H1 (cell line): ENCODE measurements around the gene ARHGEF4. TPM values are rescaled to one million over a fixed set of nuclear protein-coding genes. Genes with fewer than 3 reads are reported as not detected.

Experiments
- CTCF ChIA-PET: fragments of 300-600 bp; sonication (Branson Sonifier 250); formaldehyde crosslinking; loops from one replicate; lab custom pipeline; 2021; ENCODE audit not compliant: partially characterized antibody; lab: Charles Lee
- POLR2A ChIA-PET: fragments of 300-600 bp; sonication (Branson Sonifier 250); formaldehyde crosslinking; loops from one replicate; lab custom pipeline; 2021; ENCODE audit warnings: inconsistent platforms; ENCODE audit not compliant: partially characterized antibody; lab: Charles Lee
- DNase-seq, 2 experiments: peaks; one replicate each; pipeline versions ENCODE4 v3.0.0 to v3.0.0-alpha.2; 2010 to 2022; ENCODE audit warnings: low spot score in 2 of 2, low read depth in 1 of 2, mixed read lengths in 1 of 2
- FAIRE-seq: peaks from 2 replicates; lab custom pipeline; 2011; peaks lifted over from hg19 to GRCh38; lab: Jason Lieb, UNC
- H2AFZ ChIP-seq: 2 replicates; pipeline ENCODE4 v1.8.1; 2012; ENCODE audit warnings: low read length, inconsistent platforms
- H2AK5ac ChIP-seq: 2 replicates; pipeline ENCODE4 v1.6.1; 2013; ENCODE audit warnings: low read depth, low read length
- H2BK120ac ChIP-seq: replicated peaks from 2 replicates; pipeline ENCODE3; 2013; ENCODE audit warnings: low read depth, low read length, inconsistent platforms
- H2BK12ac ChIP-seq: 2 replicates; pipeline ENCODE4 v1.6.1; 2013; ENCODE audit warnings: low read depth, low read length
- H2BK15ac ChIP-seq: 2 replicates; pipeline ENCODE4 v1.6.1; 2013; ENCODE audit warnings: low read length
- H2BK20ac ChIP-seq: 2 replicates; pipeline ENCODE4 v1.6.1; 2013; ENCODE audit warnings: low read length
- H2BK5ac ChIP-seq: 2 replicates; pipeline ENCODE4 v1.6.1; 2013; ENCODE audit warnings: low read depth, low read length
- H3K14ac ChIP-seq: 2 replicates; pipeline ENCODE4 v1.6.1; 2013; ENCODE audit warnings: inconsistent platforms; ENCODE audit not compliant: insufficient read length
- H3K18ac ChIP-seq: 2 replicates; pipeline ENCODE4 v1.6.1; 2013; ENCODE audit warnings: low read length; ENCODE audit errors: extremely low read depth
- H3K23ac ChIP-seq: 2 replicates; pipeline ENCODE4 v1.6.1; 2013; ENCODE audit warnings: inconsistent platforms; ENCODE audit not compliant: insufficient read length
- H3K23me2 ChIP-seq: 2 replicates; pipeline ENCODE4 v1.6.1; 2013; ENCODE audit warnings: low read depth, low read length
- H3K27ac ChIP-seq: 2 replicates; pipeline ENCODE4 v1.6.1; 2011; ENCODE audit warnings: low read depth, low read length, inconsistent platforms
- H3K27me3 ChIP-seq, 4 experiments: replicated peaks in 1 of 4; 1 replicate in 1 of 4; 2 replicates in 3 of 4; pipeline versions ENCODE4 v1.6.1 to v1.8.1; 2011 to 2013; ENCODE audit warnings: low read length in 3 of 4, mild to moderate bottlenecking in 3 of 4, inconsistent platforms in 2 of 4, mixed read lengths in 2 of 4, moderate library complexity in 1 of 4; ENCODE audit not compliant: control insufficient read depth in 3 of 4, insufficient read depth in 3 of 4; ENCODE audit errors: extremely low read depth in 1 of 4
- H3K36me3 ChIP-seq, 4 experiments: 2 replicates each; pipeline versions ENCODE4 v1.6.1 to v1.8.1; 2011 to 2013; ENCODE audit warnings: mild to moderate bottlenecking in 4 of 4, low read length in 3 of 4, moderate library complexity in 2 of 4, control low read depth in 1 of 4, inconsistent platforms in 1 of 4; ENCODE audit not compliant: insufficient read depth in 4 of 4, control insufficient read depth in 2 of 4
- H3K4ac ChIP-seq: replicated peaks from 2 replicates; pipeline ENCODE3; 2013; ENCODE audit warnings: low read length, low read depth, mixed read lengths, inconsistent platforms; ENCODE audit not compliant: insufficient read length
- H3K4me1 ChIP-seq, 4 experiments: replicated peaks in 1 of 4; 1 replicate in 1 of 4; 2 replicates in 3 of 4; pipeline versions ENCODE4 v1.6.1 to v1.8.1; 2011 to 2013; ENCODE audit warnings: low read length in 3 of 4, inconsistent platforms in 2 of 4, mixed read lengths in 1 of 4; ENCODE audit not compliant: insufficient read depth in 4 of 4, control insufficient read depth in 3 of 4
- H3K4me2 ChIP-seq, 2 experiments: 2 replicates each; pipeline versions ENCODE4 v1.6.1 to v1.8.1; 2011 to 2013; ENCODE audit warnings: low read depth in 2 of 2, low read length in 2 of 2, control low read depth in 1 of 2, inconsistent platforms in 1 of 2, mild to moderate bottlenecking in 1 of 2; ENCODE audit not compliant: insufficient read depth in 1 of 2
- H3K4me3 ChIP-seq, 4 experiments: fragments of 200-600, 300-600 bp in 1 of 4; sonication (generic), shearing (Covaris generic), sonication (Bioruptor Twin) in 1 of 4; 2 replicates each; pipeline versions ENCODE4 v1.5.1 to v1.8.1; 2011 to 2016; ENCODE audit warnings: low read length in 4 of 4, low read depth in 3 of 4, control low read depth in 2 of 4, inconsistent platforms in 2 of 4, mild to moderate bottlenecking in 2 of 4, mixed read lengths in 1 of 4, moderate library complexity in 1 of 4; ENCODE audit not compliant: insufficient read depth in 2 of 4; ENCODE audit errors: extremely low read depth in 1 of 4
- H3K56ac ChIP-seq: replicated peaks from 2 replicates; pipeline ENCODE3; 2013; ENCODE audit warnings: low read depth, mild to moderate bottlenecking, mixed read lengths, low read length, inconsistent platforms; ENCODE audit not compliant: insufficient read length
- H3K79me1 ChIP-seq: 2 replicates; pipeline ENCODE4 v1.6.1; 2013; ENCODE audit warnings: low read depth, low read length, control low read depth
- H3K79me2 ChIP-seq, 2 experiments: 2 replicates each; pipeline versions ENCODE4 v1.6.1 to v1.8.1; 2012 to 2013; ENCODE audit warnings: low read length in 2 of 2, mild to moderate bottlenecking in 2 of 2, inconsistent platforms in 1 of 2; ENCODE audit not compliant: insufficient read depth in 2 of 2, control insufficient read depth in 1 of 2
- H3K9ac ChIP-seq, 4 experiments: replicated peaks in 1 of 4; 1 replicate in 1 of 4; 2 replicates in 3 of 4; pipeline versions ENCODE4 v1.6.1 to v1.8.1; 2011 to 2013; ENCODE audit warnings: low read depth in 3 of 4, low read length in 3 of 4, control low read depth in 2 of 4, mild to moderate bottlenecking in 2 of 4, moderate library complexity in 2 of 4, inconsistent platforms in 1 of 4; ENCODE audit errors: extremely low read depth in 1 of 4
- H3K9me3 ChIP-seq, 2 experiments: 2 replicates each; pipeline versions ENCODE4 v1.6.1 to v1.8.1; 2012 to 2013; ENCODE audit warnings: mild to moderate bottlenecking in 2 of 2, moderate library complexity in 2 of 2, control low read depth in 1 of 2, inconsistent platforms in 1 of 2, low read depth in 1 of 2, low read length in 1 of 2, mixed read lengths in 1 of 2; ENCODE audit not compliant: insufficient read depth in 2 of 2
- H4K20me1 ChIP-seq, 2 experiments: replicated peaks in 1 of 2; 2 replicates each; pipeline versions ENCODE3 to v1.8.1; 2011 to 2013; ENCODE audit warnings: inconsistent platforms in 2 of 2, low read length in 2 of 2, mild to moderate bottlenecking in 1 of 2; ENCODE audit not compliant: insufficient read depth in 2 of 2, control insufficient read depth in 1 of 2
- H4K5ac ChIP-seq: 2 replicates; pipeline ENCODE4 v1.6.1; 2013; ENCODE audit warnings: low read length, low read depth, mixed read lengths, inconsistent platforms; ENCODE audit not compliant: insufficient read length
- H4K8ac ChIP-seq: 2 replicates; pipeline ENCODE4 v1.8.0; 2013; ENCODE audit warnings: mild to moderate bottlenecking, moderate library complexity, low read length, inconsistent platforms; ENCODE audit not compliant: insufficient read depth; ENCODE audit errors: extremely low read depth
- H4K91ac ChIP-seq: replicated peaks from 2 replicates; pipeline ENCODE3; 2013; ENCODE audit warnings: low read length, mixed read lengths, inconsistent platforms; ENCODE audit not compliant: insufficient read length
- CBX8 ChIP-seq: fragments of 300-800, 300-1000 bp; sonication (generic); IDR thresholded peaks from 2 replicates; pipeline ENCODE4 v1.7.1; 2016; ENCODE audit warnings: low read depth, low read length, borderline replicate concordance
- CEBPB ChIP-seq: IDR thresholded peaks from 2 replicates; pipeline ENCODE4 v1.6.1; 2012; ENCODE audit warnings: low read depth, low read length
- POLR2A ChIP-seq, 2 experiments: IDR thresholded peaks; 1 replicate in 1 of 2; 2 replicates in 1 of 2; pipeline ENCODE4 v1.6.1; 2011; ENCODE audit warnings: low read depth in 2 of 2, low read length in 2 of 2, mild to moderate bottlenecking in 2 of 2; ENCODE audit errors: control extremely low read depth in 1 of 2
- WGBS, 2 experiments: shearing (Covaris generic) in 1 of 2; methylation state at CpG; one replicate each; pipeline versions ENCODE4 v1.1.6 to v1.1.7; 2013 to 2015; ENCODE audit warnings: low lambda C conversion rate in 2 of 2, mixed read lengths in 2 of 2, inconsistent platforms in 1 of 2, low coverage in 1 of 2, missing lambda C conversion rate in 1 of 2; ENCODE audit not compliant: insufficient replicate concordance in 2 of 2, insufficient coverage in 1 of 2, insufficient read length in 1 of 2; ENCODE audit errors: extremely low coverage in 1 of 2, missing lambda C conversion rate in 1 of 2; 5-methylcytosine and 5-hydroxymethylcytosine counted together
- polyA plus RNA-seq, 7 experiments: library from polyadenylated mRNA; depleted of rRNA in 3 of 7; stranded (reverse) in 5 of 7; unstranded in 2 of 7; fragments of >200 nt in 5 of 7; fragments of 200-250 nt in 2 of 7; gene quantifications; 1 replicate in 5 of 7; 2 replicates in 1 of 7; 4 replicates in 1 of 7; pipeline versions ENCODE4 v1.2.1 to v1.2.3, GENCODE V29; 2011 to 2013; ENCODE audit warnings: missing spikeins in 2 of 7, mixed read lengths in 2 of 7
- total RNA-seq: library from RNA; stranded (reverse); fragmentation: NEBNext Ultra II Directional; extraction: Animal tissue kit (Norgen Biotek cat#: 25700); gene quantifications from 2 replicates; pipeline ENCODE4 v1.2.1, GENCODE V29; 2021

Gene ARHGEF4
- total and polyA plus RNA-seq, 2 of the 8 experiments (the other 6 are each of a cell fraction or from before 2014, with no cell fraction given) = 10.6 to 14.6 TPM

GRCh38 chr2:130808482-130809268, 28.0 kb upstream of the ARHGEF4 start:
- H2BK15ac ChIP-seq = no peak overlapping the region
- H4K5ac ChIP-seq = no peak overlapping the region
- no peaks in the 10 kb centered on the region for H3K36me3 ChIP-seq
- POLR2A ChIA-PET = interaction anchor here (1.0 kb wide), 1 partner anchor 37 kb away, joined by 3 read pairs; no protein-coding TSS in a partner anchor
- H3K14ac ChIP-seq = no peak overlapping the region
- no peak overlapping the region for H2BK12ac ChIP-seq
- no peaks in the 10 kb centered on the region for H3K9me3 ChIP-seq
- no peak overlapping the region for H3K23ac ChIP-seq
- H3K23me2 ChIP-seq = no peaks in the 10 kb centered on the region
- TF ChIP-seq POLR2A (IDR thresholded peaks at IDR 0.05; ENCODE audit: control extremely low read depth in 1 of 2, low read depth in 2 of 2, low read length in 2 of 2) (no peak), CEBPB (peak; percentile 35; the same call in 1 of the 2 replicates), CBX8 (no peak)
- H3K9ac ChIP-seq = no peak overlapping the region
- H3K56ac ChIP-seq = no peak overlapping the region
- H3K27me3 ChIP-seq = no peaks in the 10 kb centered on the region
- no peak overlapping the region for H2BK20ac ChIP-seq
- H3K27ac ChIP-seq = no peak overlapping the region
- FAIRE-seq (no peak), DNase-seq (no peak)
- no peaks in the 10 kb centered on the region for H3K79me1 ChIP-seq
- H2AFZ ChIP-seq = no peak overlapping the region
- H4K91ac ChIP-seq = no peak overlapping the region
- H2AK5ac ChIP-seq = no peak overlapping the region
- H2BK5ac ChIP-seq = no peak overlapping the region
- peaks cover 0 to 2% (median 0%) of the 10 kb centered on the region in 4 experiments; a peak in 1 of 7 replicates for H3K4me1 ChIP-seq
- H3K4me3 ChIP-seq = no peak overlapping the region
- CTCF ChIA-PET = interaction anchor here (1.4 to 1.8 kb wide), 2 partner anchors 28 to 43 kb away, joined by 3 to 4 read pairs; no protein-coding TSS in a partner anchor
- H3K4me2 ChIP-seq = no peak overlapping the region
- no peak overlapping the region for H3K4ac ChIP-seq
- WGBS, 2 experiments = 90% methylated on average over 12 of the region's 12 CpGs; no CpG with 5 or more reads in 1 of the 2 experiments
- no peaks in the 10 kb centered on the region for H4K20me1 ChIP-seq
- no peak overlapping the region for H2BK120ac ChIP-seq
- no peak overlapping the region for H4K8ac ChIP-seq
- H3K18ac ChIP-seq = no peak overlapping the region
- no peaks in the 10 kb centered on the region for H3K79me2 ChIP-seq
